ENCODE measurements around the gene PDLIM1. TPM values are rescaled to one million over a fixed set of nuclear protein-coding genes. Genes with fewer than 3 reads are reported as not detected.

PDLIM1 gene
- total and polyA plus RNA-seq, 2 of the 13 experiments (the other 11 are each of a cell fraction or from before 2014, with no cell fraction given) = 119 to 123 TPM

GRCh38 chr10:95326396-95326795, 35.6 kb upstream of the PDLIM1 start:
- no peaks in the 10 kb centered on the region for H3K27me3 ChIP-seq (ENCODE audit: control insufficient read depth in 1 of 2, insufficient read depth in 2 of 2, low read length in 2 of 2)
- H2AFZ ChIP-seq (ENCODE audit: low read length) = no peak overlapping the region
- H3K4me3 ChIP-seq (replicated peaks in 1 of 3; ENCODE audit: insufficient read depth in 1 of 3, low read depth in 2 of 3, low read length in 3 of 3) = no peak overlapping the region
- in situ Hi-C loops (cut with HindIII; ENCODE audit: extremely low pct_ligation_motif_present, low pct_unique_long_range_greater_than_20kb) = no loop called here
- POLR2A ChIA-PET = no interaction called here
- DNase-seq (ENCODE audit: low spot score) = no peak
- no peak overlapping the region for H3K9ac ChIP-seq (ENCODE audit: insufficient read depth, low read depth, low read length)
- ATAC-seq = no peak
- H3K4me2 ChIP-seq (ENCODE audit: low read depth, low read length) = no peak overlapping the region
- peaks cover 3 to 41% of the 10 kb centered on the region in 2 experiments; a peak in 4 of 5 replicates for H3K36me3 ChIP-seq (replicated peaks in 1 of 2; ENCODE audit: control insufficient read depth in 1 of 2, insufficient read depth in 2 of 2, low read length in 2 of 2)
- no TSS peak for BruUV-seq (replicated peaks)
- no peaks in the 10 kb centered on the region for H4K20me1 ChIP-seq (ENCODE audit: insufficient read depth, low read length)
- H3K79me2 ChIP-seq (ENCODE audit: insufficient read depth, low read length) = no peaks in the 10 kb centered on the region
- H3K9me3 ChIP-seq (ENCODE audit: low read length) = no peaks in the 10 kb centered on the region
- CTCF ChIA-PET (ENCODE audit: low intra/inter-chr PET ratio, low total read pairs) = no interaction called here
- peaks cover 18% of the 10 kb centered on the region for H3K4me1 ChIP-seq (ENCODE audit: insufficient read depth, low read length)
- no peak overlapping the region for H3K27ac ChIP-seq (ENCODE audit: extremely low read length, insufficient read depth, low read length)
- intact Hi-C loops (cut with micrococcal nuclease; ENCODE audit: unreplicated experiment) = loop anchor here (1.0 kb wide), 1 partner anchor 17 kb away; no protein-coding TSS in a partner anchor
- WGBS (ENCODE audit: low lambda C conversion rate) = 97% methylated on average over 2 of the region's 2 CpGs
- FAIRE-seq = no peak
- TF ChIP-seq SRSF4 (IDR thresholded peaks at IDR 0.05; ENCODE audit: low read depth, low read length, poor library complexity, severe bottlenecking) = no peak
- TF ChIP-seq SAP130 (CRISPR knock-in tag; IDR thresholded peaks at IDR 0.05; ENCODE audit: low read depth) = no peak
- TF ChIP-seq, protein P1, sequence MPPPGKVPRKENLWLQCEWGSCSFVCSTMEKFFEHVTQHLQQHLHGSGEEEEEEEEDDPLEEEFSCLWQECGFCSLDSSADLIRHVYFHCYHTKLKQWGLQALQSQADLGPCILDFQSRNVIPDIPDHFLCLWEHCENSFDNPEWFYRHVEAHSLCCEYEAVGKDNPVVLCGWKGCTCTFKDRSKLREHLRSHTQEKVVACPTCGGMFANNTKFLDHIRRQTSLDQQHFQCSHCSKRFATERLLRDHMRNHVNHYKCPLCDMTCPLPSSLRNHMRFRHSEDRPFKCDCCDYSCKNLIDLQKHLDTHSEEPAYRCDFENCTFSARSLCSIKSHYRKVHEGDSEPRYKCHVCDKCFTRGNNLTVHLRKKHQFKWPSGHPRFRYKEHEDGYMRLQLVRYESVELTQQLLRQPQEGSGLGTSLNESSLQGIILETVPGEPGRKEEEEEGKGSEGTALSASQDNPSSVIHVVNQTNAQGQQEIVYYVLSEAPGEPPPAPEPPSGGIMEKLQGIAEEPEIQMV (CRISPR knock-in tag; IDR thresholded peaks at IDR 0.05; ENCODE audit: low read depth) = no peak
- no peak for TF ChIP-seq FIP1L1 (IDR thresholded peaks at IDR 0.05; ENCODE audit: borderline replicate concordance, insufficient read depth, low read depth, low read length)
- no peak for TF ChIP-seq DDIT3 (CRISPR knock-in tag; IDR thresholded peaks at IDR 0.05)
- TF ChIP-seq SIX4 (CRISPR knock-in tag; IDR thresholded peaks at IDR 0.05) = no peak
- TF ChIP-seq NFE2L1 (CRISPR knock-in tag; IDR thresholded peaks at IDR 0.05; ENCODE audit: borderline replicate concordance) = no peak
- no peak for TF ChIP-seq ISX (CRISPR knock-in tag; conservative IDR thresholded peaks at IDR 0.05)
- no peak for TF ChIP-seq PRMT3 (CRISPR knock-in tag; IDR thresholded peaks at IDR 0.05; ENCODE audit: borderline replicate concordance, low read depth)
- TF ChIP-seq MAFK (conservative IDR thresholded peaks at IDR 0.05 in 1 of 2, IDR thresholded peaks at IDR 0.05 in 1 of 2; ENCODE audit: low read length in 2 of 2) = no peak
- no peak for TF ChIP-seq NFE2L2 (IDR thresholded peaks at IDR 0.05; ENCODE audit: low read length)
- TF ChIP-seq, protein P2, sequence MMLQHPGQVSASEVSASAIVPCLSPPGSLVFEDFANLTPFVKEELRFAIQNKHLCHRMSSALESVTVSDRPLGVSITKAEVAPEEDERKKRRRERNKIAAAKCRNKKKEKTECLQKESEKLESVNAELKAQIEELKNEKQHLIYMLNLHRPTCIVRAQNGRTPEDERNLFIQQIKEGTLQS (CRISPR knock-in tag; IDR thresholded peaks at IDR 0.05) = no peak
- TF ChIP-seq ZNF263 (CRISPR knock-in tag; IDR thresholded peaks at IDR 0.05) = no peak
- no peak for TF ChIP-seq ASH2L (IDR thresholded peaks at IDR 0.05; ENCODE audit: insufficient read length, low read depth, low read length)
